Hepatocyte (in vitro differentiated cells): ENCODE measurements around the gene ARHGAP18.

ENCODE experiments used
- EZH2 ChIP-seq: fragments of 200-600 bp; sonication (generic); IDR thresholded peaks from 2 replicates; pipeline ENCODE4 v1.6.1; 2016; ENCODE audit warnings: antibody characterized with exemption, mild to moderate bottlenecking, borderline replicate concordance
- TF ChIP-seq, protein P1 (sequence below): fragments of 200-600 bp; sonication (generic); IDR thresholded peaks from 2 replicates; pipeline ENCODE4 v1.5.1; 2016; ENCODE audit warnings: antibody characterized with exemption, mild to moderate bottlenecking; ENCODE audit not compliant: poor library complexity

DNA sequence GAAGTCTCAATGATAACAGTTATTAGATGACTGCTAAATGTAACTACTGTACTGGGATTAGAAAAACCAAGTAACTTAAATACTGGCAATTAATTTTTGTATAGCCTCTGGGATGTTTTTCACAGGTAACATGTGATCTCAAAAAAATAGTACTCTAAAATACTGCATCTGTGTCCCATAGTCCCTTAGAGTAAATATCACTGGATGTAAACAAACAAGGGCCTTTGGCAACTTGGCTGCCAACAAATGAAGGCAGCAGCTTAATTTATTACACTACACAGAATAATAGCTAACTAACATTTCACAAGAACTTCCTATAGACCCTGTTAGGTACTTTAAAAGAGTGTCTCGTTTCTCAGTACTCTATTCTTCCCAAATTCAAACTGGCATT is 14.0 kb downstream of the ARHGAP18 start:
- TF ChIP-seq, protein P1, sequence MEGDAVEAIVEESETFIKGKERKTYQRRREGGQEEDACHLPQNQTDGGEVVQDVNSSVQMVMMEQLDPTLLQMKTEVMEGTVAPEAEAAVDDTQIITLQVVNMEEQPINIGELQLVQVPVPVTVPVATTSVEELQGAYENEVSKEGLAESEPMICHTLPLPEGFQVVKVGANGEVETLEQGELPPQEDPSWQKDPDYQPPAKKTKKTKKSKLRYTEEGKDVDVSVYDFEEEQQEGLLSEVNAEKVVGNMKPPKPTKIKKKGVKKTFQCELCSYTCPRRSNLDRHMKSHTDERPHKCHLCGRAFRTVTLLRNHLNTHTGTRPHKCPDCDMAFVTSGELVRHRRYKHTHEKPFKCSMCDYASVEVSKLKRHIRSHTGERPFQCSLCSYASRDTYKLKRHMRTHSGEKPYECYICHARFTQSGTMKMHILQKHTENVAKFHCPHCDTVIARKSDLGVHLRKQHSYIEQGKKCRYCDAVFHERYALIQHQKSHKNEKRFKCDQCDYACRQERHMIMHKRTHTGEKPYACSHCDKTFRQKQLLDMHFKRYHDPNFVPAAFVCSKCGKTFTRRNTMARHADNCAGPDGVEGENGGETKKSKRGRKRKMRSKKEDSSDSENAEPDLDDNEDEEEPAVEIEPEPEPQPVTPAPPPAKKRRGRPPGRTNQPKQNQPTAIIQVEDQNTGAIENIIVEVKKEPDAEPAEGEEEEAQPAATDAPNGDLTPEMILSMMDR, result no peak
- no peak for TF ChIP-seq EZH2
